Body of pancreas (tissue), 4 donors: ENCODE measurements around the gene PATJ. TPM values are rescaled to one million over a fixed set of nuclear protein-coding genes. Genes with fewer than 3 reads are reported as not detected.
"Not testable (repeated sequence)": the region's sequence is repeated elsewhere in the genome, so short reads cannot be mapped to it uniquely, and the experiment has no call there.

ENCODE experiments used
- ATAC-seq: fragments of 150-250 bp; one replicate; pipeline ENCODE4 v1.9.1; 2016
- DNase-seq, 4 donors: peaks; one replicate each; pipeline ENCODE4 v3.0.0-alpha.2; 2019
- H3K27ac ChIP-seq, 4 donors: fragments of 200-600 bp; sonication (generic); 1 replicate in 3 of 4; 2 replicates in 1 of 4; pipeline versions ENCODE4 v1.5.1 to v1.6.1; 2016 to 2019; ENCODE audit warnings: mild to moderate bottlenecking in 1 of 4, mixed read lengths in 1 of 4, moderate library complexity in 1 of 4
- H3K27me3 ChIP-seq, 2 donors: fragments of 200-600 bp; sonication (generic); one replicate each; pipeline ENCODE4 v1.6.0; 2016; ENCODE audit warnings: mild to moderate bottlenecking in 1 of 2
- H3K36me3 ChIP-seq, 2 donors: fragments of 200-600 bp; sonication (generic); replicated peaks in 1 of 2; 2 replicates each; pipeline ENCODE4 v1.5.1; 2016; ENCODE audit warnings: low read depth in 2 of 2; ENCODE audit not compliant: insufficient read depth in 1 of 2
- H3K4me1 ChIP-seq: fragments of 200-600 bp; sonication (generic); one replicate; pipeline ENCODE4 v1.6.0; 2016
- H3K4me3 ChIP-seq, 2 donors: fragments of 200-600 bp; sonication (generic); 1 replicate in 1 of 2; 2 replicates in 1 of 2; pipeline ENCODE4 v1.5.1; 2016 to 2019
- H3K9me3 ChIP-seq, 3 donors: fragments of 200-600 bp; sonication (generic); 1 replicate in 2 of 3; 2 replicates in 1 of 3; pipeline ENCODE4 v1.5.1; 2016
- CTCF ChIP-seq, 7 experiments: fragments of 450-650 bp in 4 of 7; fragments of 200-600 bp in 3 of 7; sonication (generic) in 3 of 7; IDR thresholded peaks; one replicate each; pipeline ENCODE4 v1.5.1; 2016 to 2019; ENCODE audit warnings: antibody characterized with exemption in 7 of 7
- POLR2A ChIP-seq, 3 donors: fragments of 450-650 bp; IDR thresholded peaks; one replicate each; pipeline ENCODE4 v1.6.1; 2016; ENCODE audit warnings: antibody characterized with exemption in 3 of 3, mild to moderate bottlenecking in 2 of 3
- WGBS, 2 donors: methylation state at CpG; one replicate each; pipeline ENCODE4 v1.1.5; 2017; 5-methylcytosine and 5-hydroxymethylcytosine counted together
- intact Hi-C: fragments of 100-400 bp; cut with DNase I; formaldehyde crosslinking; loops from one replicate; pipeline ENCODE4 v1.15.1; 2023
- total RNA-seq, 2 donors: library from RNA; depleted of rRNA; stranded (reverse); fragments of >200 nt; gene quantifications; one replicate each; pipeline ENCODE4 v1.1.0, GENCODE V29; 2016

Gene PATJ
- total RNA-seq, 2 donors from 2014 or later, result 54.2 to 72.5 TPM

- no peak overlapping the region for H3K4me3 ChIP-seq
- WGBS, 2 donors, result 89 to 96% methylated on average over 2 of the region's 2 CpGs
- no peak overlapping the region for H3K27ac ChIP-seq
- H3K36me3 ChIP-seq, result peaks cover 0 to 5% of the 10 kb centered on the region in 2 donors
- no peaks in the 10 kb centered on the region for H3K27me3 ChIP-seq
- no peak for ATAC-seq
- no peaks in the 10 kb centered on the region for H3K4me1 ChIP-seq
- no peak for DNase-seq
- TF ChIP-seq CTCF (IDR thresholded peaks at IDR 0.05), result no peak
- H3K9me3 ChIP-seq, result no peaks in the 10 kb centered on the region
- intact Hi-C loops, result no loop called here
Measured at GRCh38 chr1:61709908-61710289, 32.4 kb upstream of the PATJ start.

- H3K9me3 ChIP-seq, H3K27me3 ChIP-seq, intact Hi-C loops, H3K4me3 ChIP-seq, H3K36me3 ChIP-seq, H3K4me1 ChIP-seq, ATAC-seq, DNase-seq, H3K27ac ChIP-seq: not testable (repeated sequence)
- WGBS, 2 donors, result 88 to 91% methylated on average over 4 of the region's 4 CpGs
Measured at GRCh38 chr1:61711257-61711656, 31.0 kb upstream of the PATJ start.

GRCh38 chr1:61711969-61712368, 30.3 kb upstream of the PATJ start:
- intact Hi-C loops, result no loop called here
- no peak for DNase-seq

GRCh38 chr1:61718996-61719663, 23.1 kb upstream of the PATJ start:
- 89 to 95% methylated on average over 8 of the region's 8 CpGs for WGBS, 2 donors
- not testable (repeated sequence) for DNase-seq

More at GRCh38 chr1:61711969-61712368, 30.3 kb upstream of the PATJ start:
- Histone ChIP-seq H3K9me3 (no peaks in the 10 kb centered on the region), H3K27me3 (no peaks in the 10 kb centered on the region), H3K36me3 (peaks cover 0 to 5% of the 10 kb centered on the region in 2 donors), H3K27ac (no peak overlapping the region), H3K4me3 (no peak overlapping the region), H3K4me1 (no peaks in the 10 kb centered on the region)
- ATAC-seq, result no peak
- TF ChIP-seq POLR2A (IDR thresholded peaks at IDR 0.05), result no peak
- TF ChIP-seq CTCF (IDR thresholded peaks at IDR 0.05), result no peak

GRCh38 chr1:61724506-61724812, 17.8 kb upstream of the PATJ start:
- Histone ChIP-seq H3K4me1 (peaks cover 19% of the 10 kb centered on the region), H3K27me3 (no peaks in the 10 kb centered on the region), H3K36me3 (no peaks in the 10 kb centered on the region), H3K4me3 (peak overlapping the region; percentile 50 to 79), H3K27ac (peak overlapping the region; percentile 67 to 92 (median 86)), H3K9me3 (no peaks in the 10 kb centered on the region)
- ATAC-seq (no peak), DNase-seq (no peak)
- TF ChIP-seq CTCF (IDR thresholded peaks at IDR 0.05) (no peak), POLR2A (IDR thresholded peaks at IDR 0.05) (no peak)
- 1 to 3% methylated on average over 3 of the region's 3 CpGs for WGBS, 2 donors
- intact Hi-C loops, result no loop called here

More at GRCh38 chr1:61718996-61719663, 23.1 kb upstream of the PATJ start:
- intact Hi-C loops, H3K27me3 ChIP-seq, H3K4me3 ChIP-seq, H3K36me3 ChIP-seq, H3K9me3 ChIP-seq, H3K27ac ChIP-seq, ATAC-seq: not testable (repeated sequence)
- H3K4me1 ChIP-seq, result peaks cover 16% of the 10 kb centered on the region
